ENCODE measurements around the gene ZNF385B. TPM values are rescaled to one million over a fixed set of nuclear protein-coding genes. Genes with fewer than 3 reads are reported as not detected.

The ZNF385B gene
- total RNA-seq, 3 donors from 2014 or later (not counting 1 experiment from before 2014, with no cell fraction given), result 0.54 TPM; not detected in 2

DNA sequence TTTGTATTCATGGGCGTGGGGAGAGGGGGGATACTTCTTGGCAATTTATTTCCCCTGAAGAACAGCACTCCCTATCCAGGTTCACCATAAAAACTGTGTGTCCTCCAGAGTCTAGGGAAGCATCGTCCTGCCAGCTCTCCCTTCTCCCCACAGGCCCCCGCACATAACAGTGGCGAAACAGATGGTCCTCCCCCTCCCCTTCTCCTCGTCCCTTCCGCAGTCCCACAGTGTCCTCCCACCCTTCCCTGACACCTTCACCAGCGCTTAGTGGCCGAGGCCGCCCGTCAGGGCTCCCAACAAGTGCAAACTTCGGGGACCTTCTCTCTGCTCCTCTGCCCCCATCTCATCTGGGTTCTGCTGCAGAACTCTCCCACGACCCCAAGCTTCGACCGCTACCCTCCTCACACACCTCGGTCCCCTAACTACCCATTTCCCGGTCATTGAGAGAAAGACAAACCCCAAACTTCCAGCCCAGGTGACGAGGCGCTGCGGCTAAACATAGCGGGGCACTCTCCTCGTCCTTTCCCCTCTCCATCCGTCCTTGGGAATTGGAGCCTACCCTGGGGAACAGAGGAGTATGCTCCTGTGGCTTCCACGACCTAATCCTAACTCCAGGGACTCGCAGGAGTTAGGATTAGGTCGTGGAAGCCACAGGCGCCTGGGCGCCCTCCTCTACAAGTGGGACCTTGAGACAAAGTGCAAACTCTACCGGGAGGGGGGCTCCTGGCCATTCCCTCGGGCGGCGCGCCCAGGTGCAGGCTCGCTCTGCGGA is 971 bp downstream of the ZNF385B start:
- no peak for TF ChIP-seq CTCF (IDR thresholded peaks at IDR 0.05)
- no peak overlapping the region for H3K27ac ChIP-seq (ENCODE audit: low read length)
- 5% methylated on average over 34 of the region's 34 CpGs for WGBS (ENCODE audit: insufficient coverage)
- DNase-seq, result no peak
- ATAC-seq, result no peak
- no peak overlapping the region for H3K4me3 Mint-ChIP-seq
- H3K9me3 ChIP-seq (ENCODE audit: control insufficient read depth, insufficient read depth, low read length), result no peaks in the 10 kb centered on the region
- intact Hi-C loops (cut with micrococcal nuclease), result no loop called here
- H3K4me1 ChIP-seq (ENCODE audit: control insufficient read depth, insufficient read depth, low read length), result peaks cover 6% of the 10 kb centered on the region
- H3K36me3 Mint-ChIP-seq, result peaks cover 8% of the 10 kb centered on the region
- no peaks in the 10 kb centered on the region for H3K4me1 Mint-ChIP-seq
- no peaks in the 10 kb centered on the region for H3K36me3 ChIP-seq (ENCODE audit: control insufficient read depth, insufficient read depth, low read length)
- H3K27me3 ChIP-seq (ENCODE audit: control insufficient read depth, insufficient read depth, low read length), result peaks cover 17% of the 10 kb centered on the region
- peaks cover 41 to 68% of the 10 kb centered on the region in 2 donors for H3K27me3 Mint-ChIP-seq (ENCODE audit: low read depth in 2 of 2)
- no peak overlapping the region for H3K4me3 ChIP-seq (ENCODE audit: low read length)
- no peaks in the 10 kb centered on the region for H3K9me3 Mint-ChIP-seq
- no peak overlapping the region for H3K27ac Mint-ChIP-seq

- Mint-ChIP-seq H3K4me3 (no peak overlapping the region), H3K4me1 (no peaks in the 10 kb centered on the region), H3K27me3 (ENCODE audit: low read depth in 2 of 2) (peaks cover 41 to 61% of the 10 kb centered on the region in 2 donors), H3K27ac (no peak overlapping the region), H3K36me3 (peaks cover 8% of the 10 kb centered on the region), H3K9me3 (no peaks in the 10 kb centered on the region)
- WGBS (ENCODE audit: insufficient coverage), result 50% methylated on average over 1 of the region's 1 CpG
- peaks cover 6% of the 10 kb centered on the region for H3K4me1 ChIP-seq (ENCODE audit: control insufficient read depth, insufficient read depth, low read length)
- ATAC-seq (no peak), DNase-seq (no peak)
- H3K36me3 ChIP-seq (ENCODE audit: control insufficient read depth, insufficient read depth, low read length), result no peaks in the 10 kb centered on the region
- no peak overlapping the region for H3K4me3 ChIP-seq (ENCODE audit: low read length)
- no peak for TF ChIP-seq CTCF (IDR thresholded peaks at IDR 0.05)
- H3K9me3 ChIP-seq (ENCODE audit: control insufficient read depth, insufficient read depth, low read length), result no peaks in the 10 kb centered on the region
- intact Hi-C loops (cut with micrococcal nuclease), result no loop called here
- H3K27ac ChIP-seq (ENCODE audit: low read length), result no peak overlapping the region
- H3K27me3 ChIP-seq (ENCODE audit: control insufficient read depth, insufficient read depth, low read length), result peaks cover 17% of the 10 kb centered on the region
Observed at GRCh38 chr2:179859523-179859922, 1.9 kb downstream of the ZNF385B start.

- Mint-ChIP-seq H3K4me1 (no peaks in the 10 kb centered on the region), H3K9me3 (no peaks in the 10 kb centered on the region), H3K27ac (no peak overlapping the region), H3K27me3 (ENCODE audit: low read depth in 2 of 2) (peaks cover 29 to 47% of the 10 kb centered on the region in 2 donors), H3K36me3 (peaks cover 6% of the 10 kb centered on the region), H3K4me3 (no peak overlapping the region)
- WGBS (ENCODE audit: insufficient coverage), result 71% methylated on average over 4 of the region's 4 CpGs
- DNase-seq (no peak), ATAC-seq (no peak)
- H3K27me3 ChIP-seq (ENCODE audit: control insufficient read depth, insufficient read depth, low read length), result peaks cover 14% of the 10 kb centered on the region
- H3K4me1 ChIP-seq (ENCODE audit: control insufficient read depth, insufficient read depth, low read length), result peaks cover 6% of the 10 kb centered on the region
- no peaks in the 10 kb centered on the region for H3K36me3 ChIP-seq (ENCODE audit: control insufficient read depth, insufficient read depth, low read length)
- intact Hi-C loops (cut with micrococcal nuclease), result no loop called here
- H3K4me3 ChIP-seq (ENCODE audit: low read length), result no peak overlapping the region
- TF ChIP-seq CTCF (IDR thresholded peaks at IDR 0.05), result no peak
- no peaks in the 10 kb centered on the region for H3K9me3 ChIP-seq (ENCODE audit: control insufficient read depth, insufficient read depth, low read length)
- no peak overlapping the region for H3K27ac ChIP-seq (ENCODE audit: low read length)
Observed at GRCh38 chr2:179857236-179857635, 4.2 kb downstream of the ZNF385B start.

DNA sequence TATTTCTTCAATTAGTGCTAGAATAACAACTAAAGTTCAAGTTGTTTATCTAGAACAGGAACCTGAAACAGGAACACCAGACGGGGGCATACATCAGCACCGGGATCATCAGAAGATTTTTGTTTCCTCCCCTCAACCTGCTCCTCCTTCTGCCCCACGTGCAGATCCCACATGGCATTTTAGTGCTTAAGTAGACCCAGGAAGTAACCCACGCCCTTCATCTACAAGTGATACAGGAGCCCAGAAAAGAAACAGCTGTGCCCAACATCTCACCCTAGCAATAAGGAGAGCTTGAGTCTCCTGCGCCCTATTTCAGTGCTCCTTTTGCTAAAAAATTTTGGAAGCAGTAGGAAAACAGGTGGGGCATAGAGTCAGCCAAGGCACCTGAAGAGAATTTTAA is 5.2 kb downstream of the ZNF385B start:
- no peak overlapping the region for H3K4me3 Mint-ChIP-seq
- Histone ChIP-seq H3K36me3 (ENCODE audit: control insufficient read depth, insufficient read depth, low read length) (no peaks in the 10 kb centered on the region), H3K9me3 (ENCODE audit: control insufficient read depth, insufficient read depth, low read length) (no peaks in the 10 kb centered on the region), H3K27ac (ENCODE audit: low read length) (no peak overlapping the region), H3K4me1 (ENCODE audit: control insufficient read depth, insufficient read depth, low read length) (no peaks in the 10 kb centered on the region), H3K4me3 (ENCODE audit: low read length) (no peak overlapping the region), H3K27me3 (ENCODE audit: control insufficient read depth, insufficient read depth, low read length) (peaks cover 5% of the 10 kb centered on the region)
- no peaks in the 10 kb centered on the region for H3K9me3 Mint-ChIP-seq
- intact Hi-C loops (cut with micrococcal nuclease), result no loop called here
- H3K4me1 Mint-ChIP-seq, result no peaks in the 10 kb centered on the region
- 31% methylated on average over 5 of the region's 5 CpGs for WGBS (ENCODE audit: insufficient coverage)
- ATAC-seq (no peak), DNase-seq (no peak)
- no peaks in the 10 kb centered on the region for H3K36me3 Mint-ChIP-seq
- H3K27ac Mint-ChIP-seq, result no peak overlapping the region
- H3K27me3 Mint-ChIP-seq (ENCODE audit: low read depth in 2 of 2), result peaks cover 21 to 40% of the 10 kb centered on the region in 2 donors
- TF ChIP-seq CTCF (IDR thresholded peaks at IDR 0.05), result no peak
